ACHN (cell line): ENCODE measurements around the gene SH3BP2.

Experiments
- DNase-seq: peaks from one replicate; pipeline ENCODE4 v3.0.0-alpha.2; 2015
- in situ Hi-C: cut with HindIII; loops from 2 replicates; pipeline ENCODE4 v1.10.0; 2017; ENCODE audit warnings: low sequenced_read_pairs, low pct_ligation_motif_present, low pct_unique_long_range_greater_than_20kb

SH3BP2 gene, protein sequence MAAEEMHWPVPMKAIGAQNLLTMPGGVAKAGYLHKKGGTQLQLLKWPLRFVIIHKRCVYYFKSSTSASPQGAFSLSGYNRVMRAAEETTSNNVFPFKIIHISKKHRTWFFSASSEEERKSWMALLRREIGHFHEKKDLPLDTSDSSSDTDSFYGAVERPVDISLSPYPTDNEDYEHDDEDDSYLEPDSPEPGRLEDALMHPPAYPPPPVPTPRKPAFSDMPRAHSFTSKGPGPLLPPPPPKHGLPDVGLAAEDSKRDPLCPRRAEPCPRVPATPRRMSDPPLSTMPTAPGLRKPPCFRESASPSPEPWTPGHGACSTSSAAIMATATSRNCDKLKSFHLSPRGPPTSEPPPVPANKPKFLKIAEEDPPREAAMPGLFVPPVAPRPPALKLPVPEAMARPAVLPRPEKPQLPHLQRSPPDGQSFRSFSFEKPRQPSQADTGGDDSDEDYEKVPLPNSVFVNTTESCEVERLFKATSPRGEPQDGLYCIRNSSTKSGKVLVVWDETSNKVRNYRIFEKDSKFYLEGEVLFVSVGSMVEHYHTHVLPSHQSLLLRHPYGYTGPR

GRCh38 chr4:2792711-2793585 lies at the start of gene SH3BP2:
Gene SH3BP2 (plus strand): TSS chr4:2793085. CDS start chr4:2820618, 27,533 bp downstream.
- in situ Hi-C loops: no loop called here
- DNase-seq: peak; percentile 66

GRCh38 chr4:2743518-2744445 lies 49.1 kb upstream of the SH3BP2 start:
- in situ Hi-C loops: no loop called here
- DNase-seq: no peak

DNA sequence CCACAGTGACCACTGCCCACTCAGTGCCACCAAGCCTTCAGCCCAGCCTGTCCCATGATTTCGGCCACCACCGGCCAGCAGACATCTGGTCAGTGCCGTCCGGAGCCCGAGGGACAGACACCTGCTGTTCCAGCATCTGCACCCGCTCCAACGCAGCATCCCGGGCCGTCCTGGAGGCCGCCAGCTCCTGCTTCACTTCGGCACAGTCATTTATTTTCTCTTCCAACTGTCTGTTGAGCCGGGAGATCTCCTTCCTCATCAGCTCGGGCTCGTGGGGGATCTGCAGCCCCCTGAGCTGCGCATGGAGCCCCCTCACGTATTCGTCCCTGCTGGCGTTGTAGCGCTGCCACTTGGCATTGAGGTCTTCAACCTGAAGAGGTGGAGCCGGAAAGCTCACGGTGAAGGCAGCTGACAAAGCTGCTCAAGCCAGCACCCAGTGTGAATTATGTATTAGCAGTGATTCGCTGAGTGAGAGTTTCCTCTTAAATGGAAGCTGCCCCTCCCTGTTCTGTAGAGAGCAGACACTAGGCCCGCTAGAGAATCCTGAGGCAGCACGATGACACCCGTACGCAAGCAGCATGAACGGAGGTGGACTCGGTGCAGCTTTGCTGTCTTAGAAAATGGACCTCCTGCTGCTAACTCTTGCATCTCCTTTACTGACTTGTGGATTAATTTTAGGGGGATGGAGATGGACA lies 48.2 kb upstream of the SH3BP2 start:
- in situ Hi-C loops: no loop called here
- no peak for DNase-seq

DNA sequence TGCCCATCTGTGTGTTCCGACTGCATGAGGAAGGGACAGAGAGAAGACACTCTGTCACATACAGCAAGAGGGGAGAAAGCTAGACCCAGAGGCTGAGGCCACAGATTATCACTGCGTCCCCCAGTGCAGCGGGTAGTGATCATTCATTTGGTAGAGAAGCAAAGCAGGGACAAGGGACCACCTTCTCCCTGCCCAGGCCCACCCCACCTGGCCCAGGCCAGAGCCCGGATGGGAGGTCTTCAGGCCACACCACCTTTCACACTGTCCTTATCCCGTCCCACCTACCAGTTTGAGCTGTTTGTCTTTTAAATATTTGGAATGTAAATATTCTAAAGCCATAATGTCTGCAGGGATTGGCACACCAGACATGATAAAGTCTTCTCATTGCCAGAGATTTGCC lies 47.4 kb upstream of the SH3BP2 start:
- in situ Hi-C loops: no loop called here
- DNase-seq: no peak

GRCh38 chr4:2745981-2746806 lies 46.7 kb upstream of the SH3BP2 start:
- no peak for DNase-seq
- in situ Hi-C loops: no loop called here

GRCh38 chr4:2746891-2747695 lies 45.8 kb upstream of the SH3BP2 start:
- in situ Hi-C loops: no loop called here
- DNase-seq: no peak

DNA sequence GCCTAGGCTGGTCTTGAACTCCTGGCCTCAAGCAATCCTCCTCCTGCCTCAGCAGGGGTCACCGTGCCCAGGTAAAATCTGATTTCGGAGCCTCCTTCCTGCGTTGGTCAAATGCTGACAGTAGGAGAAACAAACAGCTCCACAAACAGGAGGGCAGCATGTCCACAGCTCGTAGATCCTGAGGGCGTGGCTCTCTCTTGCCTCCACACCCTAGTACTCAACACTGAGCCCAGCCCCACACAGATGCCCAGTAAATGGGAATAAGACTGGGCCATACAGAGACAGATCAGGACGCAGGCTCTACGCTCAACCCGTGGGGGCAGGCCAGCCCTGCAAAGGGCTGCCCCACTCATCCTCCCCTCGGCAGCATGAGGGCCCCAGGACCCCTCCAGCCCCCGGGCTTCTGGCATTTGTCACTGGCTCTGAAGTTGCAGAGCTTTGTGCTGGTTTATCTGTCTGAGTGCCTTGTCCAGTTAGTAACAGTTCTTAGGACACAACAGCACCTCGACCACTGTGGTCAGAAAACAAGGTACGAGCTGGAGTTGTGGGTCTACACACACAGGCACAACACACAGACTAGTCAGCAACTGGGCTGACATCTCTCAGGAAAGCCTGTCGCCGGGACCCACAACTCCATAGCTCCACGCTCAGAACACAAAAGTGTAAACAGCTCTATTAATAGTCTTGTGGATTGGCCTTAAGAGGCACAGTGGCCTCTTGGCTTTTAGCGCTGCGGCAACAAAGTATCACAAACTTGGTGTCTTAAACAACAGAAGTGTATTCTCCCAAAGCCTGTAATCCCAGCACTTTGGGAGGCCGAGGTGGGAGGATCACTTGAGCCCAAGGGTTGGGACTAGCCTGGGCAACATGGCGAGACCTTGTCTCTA lies 41.9 kb upstream of the SH3BP2 start:
- DNase-seq: no peak
- in situ Hi-C loops: no loop called here

- in situ Hi-C loops: no loop called here
- DNase-seq: no peak
Observed at GRCh38 chr4:2753436-2753835, 39.4 kb upstream of the SH3BP2 start.

DNA sequence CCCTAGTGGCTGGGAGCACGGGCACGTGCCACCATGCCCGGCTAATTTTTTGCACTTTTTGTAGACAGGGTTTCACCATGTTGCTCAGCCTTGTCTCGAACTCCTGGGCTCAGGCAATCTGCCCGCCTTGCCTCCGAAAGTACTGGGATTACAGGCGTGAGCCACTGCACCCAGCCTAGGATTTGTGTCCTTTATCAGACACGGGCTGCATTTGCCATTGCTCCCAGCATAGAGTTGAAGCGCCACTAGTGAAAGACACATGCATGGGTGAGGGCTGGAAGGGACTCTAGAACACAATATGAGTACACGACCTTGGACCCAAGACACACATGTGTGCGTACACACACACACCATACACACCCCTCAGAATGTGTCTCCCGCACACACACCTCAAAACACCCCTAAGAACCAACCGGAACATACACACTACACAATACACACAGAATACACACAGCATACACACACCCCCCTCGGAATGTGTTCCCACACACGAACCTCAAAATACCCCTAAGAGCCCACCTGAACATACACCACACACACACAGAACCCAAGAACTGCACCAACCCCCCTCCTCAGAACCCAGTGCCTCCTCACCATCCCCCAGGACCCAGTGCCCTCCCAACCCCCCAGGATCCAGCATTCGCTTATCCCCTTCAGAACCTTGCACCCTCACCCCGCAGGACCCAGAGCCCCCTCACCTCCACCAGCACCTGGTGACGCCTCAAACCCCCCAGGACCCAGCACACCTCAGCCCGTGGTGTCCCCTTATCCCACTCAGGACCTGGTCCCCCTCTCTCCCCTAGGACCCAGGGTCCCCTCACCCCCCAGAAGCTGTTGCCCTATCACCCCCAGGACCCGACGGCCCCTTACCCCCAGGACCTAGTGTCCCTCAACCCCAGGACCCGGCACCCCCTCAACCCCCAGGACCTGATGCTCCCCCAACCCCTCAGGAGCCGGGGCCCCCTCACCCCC lies 37.8 kb upstream of the SH3BP2 start:
- in situ Hi-C loops: no loop called here

DNA sequence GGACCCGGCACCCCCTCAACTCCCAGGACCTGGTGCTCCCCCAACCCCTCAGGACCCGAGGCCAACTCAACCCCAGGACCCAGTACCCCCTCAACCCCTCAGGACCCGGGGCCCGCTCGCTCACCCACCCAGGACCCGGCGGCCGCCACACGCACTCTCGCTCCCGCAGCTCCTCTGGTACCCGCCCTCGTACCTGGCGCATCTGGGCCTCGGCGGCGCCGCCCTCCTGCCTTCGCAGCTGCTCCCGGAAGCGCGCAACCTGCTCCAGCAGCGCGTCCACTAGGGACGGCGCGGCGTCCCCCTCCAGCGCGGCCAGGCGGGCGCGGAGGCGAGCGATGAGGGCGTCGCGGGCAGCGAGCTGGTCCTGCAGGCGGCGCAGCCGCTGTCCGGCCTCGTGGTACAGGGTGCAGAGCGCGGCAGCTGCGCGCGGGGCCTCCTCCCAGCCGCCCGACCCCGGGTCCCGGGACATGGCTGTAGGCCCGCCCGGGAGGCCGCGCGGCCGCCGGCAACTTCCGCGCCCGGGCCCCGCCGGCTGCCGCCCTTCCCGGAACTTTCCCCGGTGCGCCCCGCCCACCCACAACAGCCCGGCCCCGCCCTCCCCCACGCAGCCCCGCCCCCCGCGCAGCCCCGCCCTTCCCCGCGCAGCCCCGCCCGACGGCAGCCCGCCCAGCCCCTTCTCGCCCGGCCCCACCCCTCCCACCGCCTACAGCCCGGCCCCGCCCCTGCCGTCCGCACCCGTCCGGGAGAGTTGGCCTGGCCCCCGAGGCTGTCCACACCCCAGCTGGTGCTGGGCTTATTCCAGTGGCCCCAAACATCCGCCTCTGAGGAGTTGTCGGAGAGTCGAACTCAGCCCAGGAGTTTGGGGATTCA lies 36.8 kb upstream of the SH3BP2 start, which contains the start of gene TNIP2:
Gene TNIP2, minus strand, starts transcription at position 516 of the 870 bp plus-strand sequence. Its CDS starts 47 bp downstream, at position 469.
- in situ Hi-C loops: no loop called here
- peak; percentile 69 for DNase-seq

More for the DNA sequence above, 37.8 kb upstream of the SH3BP2 start:
- DNase-seq: no peak

- DNase-seq: no peak
- in situ Hi-C loops: no loop called here
Observed at GRCh38 chr4:2756691-2757350, 36.1 kb upstream of the SH3BP2 start.

- no peak for DNase-seq
- in situ Hi-C loops: no loop called here
Observed at GRCh38 chr4:2757426-2757825, 35.5 kb upstream of the SH3BP2 start.
